HepG2 (cell line): ENCODE measurements around the gene POLR2H. TPM values are rescaled to one million over a fixed set of nuclear protein-coding genes. Genes with fewer than 3 reads are reported as not detected.
A peak's percentile ranks its signal among the peaks of the same experiment; 100 is the strongest.

Experiments used
- AKNA ChIP-seq: sonication (generic); formaldehyde crosslinking; IDR thresholded peaks from 2 replicates; pipeline ENCODE4 v1.4.0; 2020; ENCODE audit warnings: missing genetic modification reagents, borderline replicate concordance
- ETV6 ChIP-seq: sonication (generic); formaldehyde crosslinking; conservative IDR thresholded peaks from 2 replicates; pipeline ENCODE4 v1.4.0; 2020; ENCODE audit warnings: missing genetic modification reagents
- IRF9 ChIP-seq: sonication (generic); formaldehyde crosslinking; IDR thresholded peaks from 2 replicates; pipeline ENCODE4 v1.8.0; 2022; ENCODE audit warnings: missing genetic modification reagents, mild to moderate bottlenecking, borderline replicate concordance
- JUNB ChIP-seq: sonication (generic); formaldehyde crosslinking; IDR thresholded peaks from 2 replicates; pipeline ENCODE4 v1.8.0; 2022; ENCODE audit warnings: missing genetic modification reagents, mild to moderate bottlenecking, borderline replicate concordance
- MIXL1 ChIP-seq: IDR thresholded peaks from 2 replicates; pipeline ENCODE4 v1.6.1; 2016
- NFE2L1 ChIP-seq: sonication (generic); formaldehyde crosslinking; IDR thresholded peaks from 2 replicates; pipeline ENCODE4 v1.4.0; 2020; ENCODE audit warnings: missing genetic modification reagents, mild to moderate bottlenecking, borderline replicate concordance
- RFX5 ChIP-seq: IDR thresholded peaks from 2 replicates; pipeline ENCODE4 v1.6.1; 2011; ENCODE audit warnings: low read depth, low read length, improper control_type of control experiment
- RFXAP ChIP-seq: sonication (generic); formaldehyde crosslinking; IDR thresholded peaks from 2 replicates; pipeline ENCODE4 v1.4.0; 2020; ENCODE audit warnings: missing genetic modification reagents, borderline replicate concordance
- SMAD9 ChIP-seq: sonication (generic); formaldehyde crosslinking; IDR thresholded peaks from 2 replicates; pipeline ENCODE4 v1.5.1; 2020; ENCODE audit warnings: mild to moderate bottlenecking, missing genetic modification reagents
- SP2 ChIP-seq: sonication (generic); formaldehyde crosslinking; IDR thresholded peaks from 2 replicates; pipeline ENCODE4 v1.5.1; 2020; ENCODE audit warnings: mild to moderate bottlenecking, missing genetic modification reagents
- SRSF9 ChIP-seq: fragments of 200-400 bp; formaldehyde crosslinking; IDR thresholded peaks from 2 replicates; pipeline ENCODE4 v1.6.1; 2018; ENCODE audit warnings: borderline replicate concordance, mild to moderate bottlenecking, low read depth, low read length; ENCODE audit not compliant: insufficient read depth, poor library complexity, severe bottlenecking
- STAG1 ChIP-seq: sonication (generic); formaldehyde crosslinking; IDR thresholded peaks from 2 replicates; pipeline ENCODE4 v1.4.0; 2020; ENCODE audit warnings: missing genetic modification reagents
- TEAD3 ChIP-seq: optimal IDR thresholded peaks from 2 replicates; pipeline ENCODE3; 2016; ENCODE audit warnings: borderline replicate concordance
- ZBTB42 ChIP-seq: sonication (generic); formaldehyde crosslinking; IDR thresholded peaks from 2 replicates; pipeline ENCODE4 v1.5.0; 2020; ENCODE audit warnings: mild to moderate bottlenecking, missing genetic modification reagents
- ZFAT ChIP-seq: sonication (generic); formaldehyde crosslinking; conservative IDR thresholded peaks from 2 replicates; pipeline ENCODE4 v1.8.1; 2023; ENCODE audit warnings: missing genetic modification reagents, inconsistent platforms
- ZNF17 ChIP-seq: sonication (generic); formaldehyde crosslinking; IDR thresholded peaks from 2 replicates; pipeline ENCODE4 v1.5.0; 2020; ENCODE audit warnings: mild to moderate bottlenecking, missing genetic modification reagents
- ZNF317 ChIP-seq: sonication (generic); formaldehyde crosslinking; IDR thresholded peaks from 2 replicates; pipeline ENCODE4 v1.5.0; 2020; ENCODE audit warnings: mild to moderate bottlenecking, missing genetic modification reagents
- ZNF501 ChIP-seq: sonication (generic); formaldehyde crosslinking; IDR thresholded peaks from 2 replicates; pipeline ENCODE4 v1.5.1; 2020; ENCODE audit warnings: mild to moderate bottlenecking, moderate library complexity, missing genetic modification reagents
- ZNF563 ChIP-seq: sonication (generic); formaldehyde crosslinking; IDR thresholded peaks from 2 replicates; pipeline ENCODE4 v1.8.0; 2022; ENCODE audit warnings: mild to moderate bottlenecking, moderate library complexity, missing genetic modification reagents
- ZNF639 ChIP-seq: conservative IDR thresholded peaks from 2 replicates; pipeline ENCODE4 v1.6.1; 2018; ENCODE audit warnings: missing genetic modification reagents
- polyA plus RNA-seq, 8 experiments: library from polyadenylated mRNA; depleted of rRNA in 3 of 8; stranded (reverse) in 7 of 8; unstranded in 1 of 8; fragments of >200 nt; fragmentation: Illumina TruSeq in 4 of 8; extraction: Trizol in 4 of 8; gene quantifications; 2 replicates each; pipeline versions ENCODE4 v1.2.1 to v1.2.3, GENCODE V29; 2011 to 2016; ENCODE audit warnings: low read depth in 4 of 8, missing spikeins in 1 of 8, mixed read lengths in 1 of 8; ENCODE audit not compliant: insufficient read depth in 1 of 8
- total RNA-seq, 5 experiments: library from RNA; depleted of rRNA; stranded (reverse); fragments of >200 nt; fragmentation: Illumina TruSeq; extraction: Trizol; gene quantifications; 2 replicates each; pipeline ENCODE4 v1.2.3, GENCODE V29; 2016; ENCODE audit warnings: low read depth in 1 of 5

Gene POLR2H
- total and polyA plus RNA-seq, 2 of the 13 experiments (the other 11 are each of a cell fraction or from before 2014, with no cell fraction given): 118 to 194 TPM

GRCh38 chr3:184362668-184363546 lies 1.4 kb downstream of the POLR2H start (continued):
- TF ChIP-seq STAG1: peak; percentile 56
- no peak for TF ChIP-seq JUNB (CRISPR knock-in tag)
- TF ChIP-seq ETV6 (CRISPR knock-in tag): no peak
- TF ChIP-seq RFXAP (CRISPR knock-in tag): peak; percentile 62; the same call in 1 of the 2 replicates
- TF ChIP-seq SMAD9: no peak
- TF ChIP-seq AKNA: no peak
- peak; percentile 84; the same call in 1 of the 2 replicates for TF ChIP-seq IRF9 (CRISPR knock-in tag)
- peak; percentile 91 for TF ChIP-seq TEAD3 (CRISPR knock-in tag)
- peak; percentile 83 for TF ChIP-seq ZNF317 (CRISPR knock-in tag)
- no peak for TF ChIP-seq RFX5
- TF ChIP-seq ZNF501 (CRISPR knock-in tag): peak; percentile 97
- 0 out of 2 replicates have a peak, but pooled peaks have one; percentile 78 for TF ChIP-seq ZNF639 (CRISPR knock-in tag)
- peak; percentile 81; the same call in 1 of the 2 replicates for TF ChIP-seq ZNF563 (CRISPR knock-in tag)
- TF ChIP-seq SRSF9: no peak
- TF ChIP-seq NFE2L1: no peak
- TF ChIP-seq SP2 (CRISPR knock-in tag): peak; percentile 63
- no peak for TF ChIP-seq ZBTB42 (CRISPR knock-in tag)
- no peak; the same call in none of the 2 replicates for TF ChIP-seq MIXL1 (CRISPR knock-in tag)
- no peak for TF ChIP-seq ZNF17 (CRISPR knock-in tag)
- no peak for TF ChIP-seq ZFAT (CRISPR knock-in tag)
